HG02798 (cell line): ENCODE measurements around the gene CMTM5.

Experiments
- ATAC-seq: cut with Tn5 transposase; IDR thresholded peaks from one replicate; pipeline ENCODE4 v1.9.1; 2021; ENCODE audit warnings: mild to moderate bottlenecking; ENCODE audit not compliant: unreplicated experiment, poor library complexity

CMTM5 gene, protein sequence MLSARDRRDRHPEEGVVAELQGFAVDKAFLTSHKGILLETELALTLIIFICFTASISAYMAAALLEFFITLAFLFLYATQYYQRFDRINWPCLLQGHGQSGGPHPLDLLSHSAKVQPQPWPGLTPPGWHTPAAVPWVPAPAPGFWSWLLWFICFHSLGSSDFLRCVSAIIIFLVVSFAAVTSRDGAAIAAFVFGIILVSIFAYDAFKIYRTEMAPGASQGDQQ

DNA sequence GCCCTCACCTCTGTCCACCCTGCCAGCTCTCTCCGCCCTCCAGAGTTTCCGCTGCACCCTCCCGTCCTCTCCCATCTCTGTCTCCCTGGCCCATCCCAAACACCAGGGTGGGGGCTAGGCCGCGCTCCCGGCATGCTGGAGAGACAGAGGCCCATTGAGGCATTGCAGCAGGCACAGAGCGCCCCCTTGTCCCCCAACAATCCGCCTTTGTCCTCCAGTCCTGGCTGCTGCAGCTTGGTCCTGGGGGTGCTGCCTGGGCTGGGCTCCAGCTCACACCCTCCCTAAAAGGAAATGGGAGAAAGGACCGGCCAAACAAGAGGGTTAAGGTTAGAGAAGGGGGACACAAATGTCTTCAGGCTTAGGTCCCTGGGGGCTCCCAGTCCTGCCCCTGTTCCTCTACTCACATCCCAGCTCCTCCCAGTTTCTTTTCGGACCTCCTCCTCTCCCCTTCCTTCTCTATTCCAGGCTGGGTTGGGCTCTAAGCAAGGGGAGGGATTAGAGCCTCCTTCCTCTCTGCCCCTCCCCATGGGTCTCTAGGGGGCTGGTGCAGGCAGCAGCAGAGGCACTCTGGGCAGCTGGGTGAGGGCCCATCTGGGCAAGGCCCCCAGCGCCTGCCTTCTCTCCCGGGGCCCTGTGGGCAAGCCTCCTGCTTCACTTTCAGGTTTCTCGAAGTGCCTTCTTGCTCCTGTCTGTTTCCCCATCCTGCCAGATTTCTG is at the start of gene CMTM5:
TSS of gene CMTM5 (plus strand) at position 565 of the 716 bp plus-strand sequence. CDS start 206 bp downstream, outside the sequence.
- no peak for ATAC-seq

DNA sequence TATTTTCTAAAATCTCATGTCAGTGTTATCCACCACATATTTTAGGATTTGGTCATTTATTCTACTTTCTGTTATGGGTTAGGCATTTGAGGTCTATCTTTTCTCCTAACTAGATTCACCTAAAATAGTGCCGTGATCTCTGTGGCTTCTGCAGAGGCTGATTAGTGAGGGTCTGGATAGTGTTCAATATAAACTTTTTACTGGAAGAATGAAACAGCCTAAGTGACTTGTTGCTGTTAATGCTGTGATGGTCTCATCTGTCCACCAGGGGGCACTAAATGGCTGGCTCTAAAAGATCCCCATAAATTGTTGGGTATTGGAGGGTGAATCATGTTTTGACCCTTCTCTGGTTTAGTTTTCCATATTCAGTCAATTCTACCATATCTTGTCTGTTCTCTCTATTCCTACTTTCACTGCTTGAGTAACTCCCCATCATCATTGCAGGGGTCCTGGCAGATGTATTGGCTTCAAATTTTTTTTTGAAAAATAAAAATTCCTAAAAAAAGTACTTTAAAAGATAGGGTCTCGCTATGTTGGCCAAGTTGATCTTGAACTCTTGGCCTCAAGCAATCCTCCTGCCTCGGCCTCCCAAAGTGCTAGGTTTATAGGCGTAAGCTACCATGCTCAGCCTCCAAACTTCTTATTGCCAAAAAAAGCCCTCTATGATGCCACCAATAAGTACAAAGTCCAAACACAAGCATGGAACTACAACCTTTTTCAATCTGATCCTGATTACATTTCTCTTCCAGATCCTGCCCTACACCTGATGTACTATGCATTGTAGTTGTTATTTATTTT is 48.7 kb upstream of the CMTM5 start:
- ATAC-seq = peak; percentile 44

GRCh38 chr14:23335623-23336022 is 41.2 kb upstream of the CMTM5 start:
- ATAC-seq = no peak

DNA sequence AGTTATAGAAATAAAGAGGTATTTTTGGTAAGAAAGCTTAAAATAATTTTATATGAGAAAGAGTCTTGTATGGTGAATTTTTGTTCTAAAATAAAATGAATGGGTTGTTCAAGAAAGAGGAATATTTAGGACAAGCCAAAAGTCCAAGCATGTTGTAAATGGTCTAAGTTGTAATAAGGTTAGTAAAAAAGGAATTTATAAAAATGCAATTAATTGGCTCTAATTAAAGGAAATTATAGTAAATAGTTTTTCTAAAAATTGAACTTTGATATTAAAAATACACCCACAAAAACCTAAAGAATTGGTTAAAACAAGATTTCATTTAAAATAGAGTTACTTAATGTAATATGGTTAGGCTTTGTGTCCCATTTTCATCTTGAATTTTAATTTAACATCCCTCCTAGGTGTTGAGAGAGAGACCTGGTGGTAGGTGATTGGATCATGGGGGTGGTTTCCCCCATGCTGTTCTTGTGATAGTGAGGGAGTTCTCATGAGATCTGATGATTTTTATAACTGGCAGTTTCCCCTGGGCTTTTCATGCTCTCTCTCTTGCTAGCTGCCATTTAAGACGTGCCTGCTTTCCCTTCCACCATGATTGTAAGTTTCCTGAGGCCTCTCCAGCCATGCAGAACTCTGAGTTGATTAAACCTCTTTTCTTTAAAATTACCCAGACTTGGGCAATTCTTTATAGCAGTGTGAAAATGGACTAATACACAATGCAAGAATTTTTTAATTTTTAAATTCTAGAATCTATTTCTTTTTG is 37.2 kb upstream of the CMTM5 start:
- no peak for ATAC-seq

DNA sequence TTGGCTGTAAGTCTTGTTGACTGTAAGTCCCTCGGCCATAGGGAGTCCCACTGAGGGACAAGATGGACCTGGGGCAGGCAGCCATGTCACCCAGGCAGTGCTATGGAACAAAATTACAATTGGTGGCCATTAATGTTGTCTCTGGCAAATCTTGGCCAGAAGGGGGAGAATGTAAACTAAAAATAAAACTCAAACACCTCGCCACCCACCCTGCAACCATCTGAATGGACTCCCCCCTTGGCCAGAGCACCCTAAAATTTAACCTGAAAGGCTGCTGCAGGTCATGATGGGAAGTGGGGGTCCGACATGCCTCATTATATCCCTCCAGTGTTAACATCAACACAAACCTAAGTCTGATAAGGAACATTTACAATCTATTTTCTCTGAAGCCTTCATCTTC is 32.4 kb upstream of the CMTM5 start:
- ATAC-seq = no peak

GRCh38 chr14:23345987-23346692 is 30.7 kb upstream of the CMTM5 start:
- no peak for ATAC-seq

GRCh38 chr14:23346693-23347405 is 30.0 kb upstream of the CMTM5 start:
- ATAC-seq = no peak

GRCh38 chr14:23347406-23348296 is 29.2 kb upstream of the CMTM5 start:
- ATAC-seq = no peak

- ATAC-seq = no peak
Observed at GRCh38 chr14:23348297-23348655, 28.6 kb upstream of the CMTM5 start.

GRCh38 chr14:23349156-23349845 is 27.5 kb upstream of the CMTM5 start:
- ATAC-seq = no peak

GRCh38 chr14:23351681-23352505 is 25.0 kb upstream of the CMTM5 start:
- no peak for ATAC-seq

DNA sequence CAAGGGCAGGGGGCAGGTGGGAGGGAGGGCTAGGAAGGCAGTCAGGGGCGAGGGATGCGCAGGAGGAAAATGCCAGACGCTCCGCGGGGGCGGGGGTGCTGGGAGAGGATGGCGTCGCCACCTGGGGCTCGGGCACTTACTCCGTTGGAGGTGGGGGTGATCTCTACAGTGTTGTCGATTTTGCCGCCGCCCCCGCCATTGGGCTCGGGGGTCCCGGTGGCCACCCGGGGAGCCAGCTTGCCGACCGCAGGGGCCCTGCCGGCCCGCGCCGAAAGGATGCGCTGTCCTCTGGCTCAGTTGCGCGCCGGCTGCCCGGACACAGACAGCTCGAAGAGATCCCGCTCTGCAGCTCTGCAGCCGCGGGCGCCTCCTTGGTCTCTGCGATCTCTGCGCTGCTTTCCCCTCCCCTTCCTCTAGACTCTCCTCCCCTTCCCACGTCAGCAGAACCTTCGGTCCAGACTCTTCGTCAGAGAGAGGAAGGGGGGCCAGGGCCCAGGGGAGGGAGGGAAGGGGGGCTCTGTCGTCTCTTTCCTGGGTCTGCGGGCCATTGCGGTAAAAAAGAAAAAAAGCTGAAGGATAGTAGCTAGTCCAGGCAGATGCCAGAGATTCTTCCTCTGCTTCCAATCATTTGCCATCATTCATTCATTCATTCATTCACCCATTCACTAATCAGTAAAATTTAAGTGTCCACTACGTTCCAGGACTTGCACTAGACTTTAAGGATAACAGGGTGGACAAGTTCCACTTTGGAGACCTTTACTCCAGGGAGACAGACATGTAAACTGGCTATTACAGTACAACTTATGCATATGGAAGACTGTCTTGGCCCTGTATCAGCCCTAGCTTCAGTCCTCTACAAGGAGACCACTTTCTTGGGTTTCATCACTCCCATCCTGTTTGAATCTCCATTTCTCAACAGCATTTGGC is 24.1 kb upstream of the CMTM5 start, which contains the start of gene SLC22A17:
TSS of gene SLC22A17 (minus strand) at position 382 of the 927 bp plus-strand sequence.
- no peak for ATAC-seq

DNA sequence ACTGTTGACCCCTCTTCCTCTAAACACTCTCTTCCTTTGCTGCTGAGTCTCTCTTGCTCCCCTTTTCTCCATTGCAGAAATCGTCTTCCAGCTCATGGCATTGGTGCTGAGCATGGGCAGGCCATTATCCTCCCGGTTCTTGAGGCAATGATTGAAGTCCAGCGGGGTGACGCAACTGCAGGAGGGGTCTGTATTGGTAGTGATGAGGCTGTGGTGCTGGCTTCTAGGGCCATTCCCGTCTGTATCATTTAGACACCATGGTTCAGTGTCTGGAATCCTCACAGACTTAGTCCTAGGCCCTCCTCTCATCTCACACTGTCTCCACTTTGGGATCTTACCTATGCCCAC is 23.4 kb upstream of the CMTM5 start:
- no peak for ATAC-seq

DNA sequence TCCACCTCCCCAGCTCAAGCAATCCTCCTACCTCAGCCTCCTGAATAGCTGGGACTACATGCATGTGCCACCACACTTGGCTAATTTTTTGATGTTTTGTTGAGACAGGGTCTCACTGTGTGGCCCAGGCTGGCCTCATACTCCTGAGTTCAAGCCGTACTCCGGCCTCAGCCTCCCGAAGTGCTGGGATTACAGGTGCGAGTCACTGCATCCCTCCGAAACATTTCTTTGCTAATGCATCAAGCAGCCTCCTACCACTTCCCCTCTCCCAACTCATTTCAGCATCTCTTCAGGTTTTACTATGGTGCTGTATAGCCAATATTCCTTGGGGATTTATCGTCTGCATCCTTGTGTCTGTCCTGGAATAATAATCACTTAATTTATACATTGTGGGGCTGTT is 21.9 kb upstream of the CMTM5 start:
- no peak for ATAC-seq

DNA sequence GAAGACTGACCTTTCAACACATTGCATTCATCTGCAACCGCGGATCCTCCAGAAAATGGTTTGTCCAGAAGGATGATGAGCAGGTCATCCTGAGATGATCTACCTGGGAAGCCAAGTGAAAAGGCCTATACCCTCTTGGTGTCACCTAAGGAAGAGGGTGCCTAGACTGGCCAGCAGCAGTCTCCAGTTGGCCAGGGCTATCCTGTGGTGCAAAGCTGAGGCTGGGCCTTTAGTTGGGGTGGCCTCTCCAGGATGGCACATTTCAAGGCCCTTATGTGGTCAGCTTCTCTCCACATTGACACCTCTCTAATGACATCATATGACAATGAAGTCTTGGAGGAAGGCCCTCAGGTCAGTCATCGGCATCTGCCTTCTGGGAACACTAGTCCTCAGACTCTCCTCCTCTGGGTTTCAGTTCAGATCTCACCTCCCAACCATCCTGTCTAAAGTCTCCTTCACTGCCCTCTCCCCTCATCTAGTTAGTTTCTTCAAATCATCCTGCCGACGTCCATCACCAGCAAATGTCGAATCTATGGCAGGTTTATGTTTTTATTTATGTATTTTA is 20.9 kb upstream of the CMTM5 start:
- no peak for ATAC-seq

GRCh38 chr14:23356662-23357061 is 20.2 kb upstream of the CMTM5 start:
- no peak for ATAC-seq
